ENCODE data around the gene CSRP1.
A peak's percentile ranks its signal among the peaks of the same experiment; 100 is the strongest.

CSRP1 gene

GRCh38 chr1:201513498-201514243 is 6.7 kb upstream of the CSRP1 start:
- DNase-seq (ENCODE audit: low read depth, low spot score): no peak

- peak; percentile 86 for DNase-seq (ENCODE audit: low read depth, low spot score)
These were observed 5.1 kb upstream of the CSRP1 start for GRCh38 chr1:201511941-201512539.

GRCh38 chr1:201511396-201511940 is 4.5 kb upstream of the CSRP1 start:
- no peak for DNase-seq (ENCODE audit: low read depth, low spot score)

GRCh38 chr1:201510734-201511133 is 3.8 kb upstream of the CSRP1 start:
- no peak for DNase-seq (ENCODE audit: low read depth, low spot score)

- DNase-seq (ENCODE audit: low read depth, low spot score): no peak
These were observed 2.9 kb upstream of the CSRP1 start for GRCh38 chr1:201509601-201510374.

GRCh38 chr1:201508809-201509208 is 1.9 kb upstream of the CSRP1 start:
- no peak for DNase-seq (ENCODE audit: low read depth, low spot score)

- DNase-seq (ENCODE audit: low read depth, low spot score): no peak
These were observed 395 bp upstream of the CSRP1 start for GRCh38 chr1:201507360-201507675.

- DNase-seq (ENCODE audit: low read depth, low spot score): no peak
These were observed 831 bp downstream of the CSRP1 start for GRCh38 chr1:201506092-201506491.

GRCh38 chr1:201505503-201505890 is 1.4 kb downstream of the CSRP1 start:
- DNase-seq (ENCODE audit: low read depth, low spot score): peak; percentile 69

GRCh38 chr1:201504799-201505502 is 2.0 kb downstream of the CSRP1 start:
- no peak for DNase-seq (ENCODE audit: low read depth, low spot score)

- DNase-seq (ENCODE audit: low read depth, low spot score): no peak
These were observed 2.7 kb downstream of the CSRP1 start for GRCh38 chr1:201504179-201504631.

GRCh38 chr1:201503397-201504176 is 3.3 kb downstream of the CSRP1 start:
- peak; percentile 92 for DNase-seq (ENCODE audit: low read depth, low spot score)

GRCh38 chr1:201502511-201502857 is 4.4 kb downstream of the CSRP1 start:
- DNase-seq (ENCODE audit: low read depth, low spot score): no peak

GRCh38 chr1:201501812-201502510 is 5.0 kb downstream of the CSRP1 start:
- DNase-seq (ENCODE audit: low read depth, low spot score): no peak

GRCh38 chr1:201501144-201501543 is 5.8 kb downstream of the CSRP1 start:
- DNase-seq (ENCODE audit: low read depth, low spot score): no peak

GRCh38 chr1:201500670-201501120 is 6.2 kb downstream of the CSRP1 start:
- DNase-seq (ENCODE audit: low read depth, low spot score): peak; percentile 82

GRCh38 chr1:201499795-201500669 is 6.9 kb downstream of the CSRP1 start:
- DNase-seq (ENCODE audit: low read depth, low spot score): no peak

- no peak for DNase-seq (ENCODE audit: low read depth, low spot score)
These were observed 7.7 kb downstream of the CSRP1 start for GRCh38 chr1:201499191-201499590.

- no peak for DNase-seq (ENCODE audit: low read depth, low spot score)
These were observed 8.3 kb downstream of the CSRP1 start for GRCh38 chr1:201498621-201499020.
